Psoas muscle (tissue), 8 donors: ENCODE results near the gene ADCY7. TPM values are rescaled to one million over a fixed set of nuclear protein-coding genes. Genes with fewer than 3 reads are reported as not detected.

Experiments used
- ATAC-seq, 4 donors: fragments of 200-7000 bp; cut with Tn5 transposase; one replicate each; pipeline ENCODE4 v1.9.1; 2020; ENCODE audit warnings: moderate library complexity in 3 of 4, mild to moderate bottlenecking in 2 of 4
- DNase-seq, 2 donors: peaks; one replicate each; pipeline ENCODE4 v3.0.0-alpha.2; 2020
- H3K27ac ChIP-seq: fragments of 200-600 bp; one replicate; pipeline ENCODE4 v1.8.0; 2022
- H3K27me3 ChIP-seq, 3 donors: fragments of 200-600 bp in 1 of 3; one replicate each; pipeline versions ENCODE4 v1.6.1 to v1.8.0; 2013 to 2022; ENCODE audit warnings: low read length in 2 of 3, mild to moderate bottlenecking in 2 of 3, moderate library complexity in 1 of 3; ENCODE audit not compliant: insufficient read depth in 3 of 3
- H3K36me3 ChIP-seq, 2 donors: fragments of 200-600 bp in 1 of 2; one replicate each; pipeline versions ENCODE4 v1.6.1 to v1.8.0; 2013 to 2022; ENCODE audit warnings: low read depth in 1 of 2, mild to moderate bottlenecking in 1 of 2, moderate library complexity in 1 of 2; ENCODE audit not compliant: insufficient read depth in 1 of 2
- H3K4me1 ChIP-seq: fragments of 200-600 bp; one replicate; pipeline ENCODE4 v1.8.0; 2022
- H3K4me3 ChIP-seq: fragments of 200-600 bp; one replicate; pipeline ENCODE4 v1.8.0; 2022; ENCODE audit warnings: mild to moderate bottlenecking
- H3K9me3 ChIP-seq: fragments of 200-600 bp; one replicate; pipeline ENCODE4 v1.8.0; 2022
- WGBS, 3 donors: extraction: QIAGEN DNeasy Blood & Tissue Kit; methylation state at CpG; one replicate each; pipeline versions ENCODE4 v1.1.6 to v1.1.7; 2013; 5-methylcytosine and 5-hydroxymethylcytosine counted together
- intact Hi-C, 2 donors: fragments of 100-400 bp; cut with DNase I; formaldehyde crosslinking; loops; one replicate each; pipeline versions ENCODE4 v1.11.0 to v1.14.2; 2022
- polyA plus RNA-seq, 3 donors: library from polyadenylated mRNA; stranded (reverse); fragments of 200-250 nt; gene quantifications; one replicate each; pipeline ENCODE4 v1.2.3, GENCODE V29; 2013
- total RNA-seq, 4 donors: library from RNA; stranded (reverse); fragmentation: NEBNext Ultra II Directional in 2 of 4; extraction: Animal tissue kit (Norgen Biotek cat#: 25700) in 2 of 4; gene quantifications; one replicate each; pipeline versions ENCODE4 v1.2.1 to v1.2.4, GENCODE V29; 2021 to 2023
- TF ChIP-seq, protein P1 (sequence below): fragments of 200-600 bp; IDR thresholded peaks from one replicate; pipeline ENCODE4 v1.8.0; 2022; ENCODE audit warnings: antibody characterized with exemption
- donor health status: healthy with polysubstance abuse.
- donor health status: DM: no; HTN: no; CAD: no; lungs with moderate emphysema.
- donor health status: Bipolar disorder and iron deficiency.
- donor health status: healthy.
- donor health status: DM: yes; HTN: yes; CAD: no.
- donor health status: DM: no; HTN: no; CAD: no.
- donor health status: DM: no; HTN: no; CAD: no.
- donor health status: DM: yes; HTN: yes; CAD: no.

ADCY7 gene
- total and polyA plus RNA-seq, 7 donors: 0.34 to 5.5 (median 3.1) TPM

GRCh38 chr16:50227665-50228064 lies 38.7 kb upstream of the ADCY7 start:
- peaks cover 4 to 86% of the 10 kb centered on the region in 2 donors for H3K36me3 ChIP-seq
- TF ChIP-seq, protein P1, sequence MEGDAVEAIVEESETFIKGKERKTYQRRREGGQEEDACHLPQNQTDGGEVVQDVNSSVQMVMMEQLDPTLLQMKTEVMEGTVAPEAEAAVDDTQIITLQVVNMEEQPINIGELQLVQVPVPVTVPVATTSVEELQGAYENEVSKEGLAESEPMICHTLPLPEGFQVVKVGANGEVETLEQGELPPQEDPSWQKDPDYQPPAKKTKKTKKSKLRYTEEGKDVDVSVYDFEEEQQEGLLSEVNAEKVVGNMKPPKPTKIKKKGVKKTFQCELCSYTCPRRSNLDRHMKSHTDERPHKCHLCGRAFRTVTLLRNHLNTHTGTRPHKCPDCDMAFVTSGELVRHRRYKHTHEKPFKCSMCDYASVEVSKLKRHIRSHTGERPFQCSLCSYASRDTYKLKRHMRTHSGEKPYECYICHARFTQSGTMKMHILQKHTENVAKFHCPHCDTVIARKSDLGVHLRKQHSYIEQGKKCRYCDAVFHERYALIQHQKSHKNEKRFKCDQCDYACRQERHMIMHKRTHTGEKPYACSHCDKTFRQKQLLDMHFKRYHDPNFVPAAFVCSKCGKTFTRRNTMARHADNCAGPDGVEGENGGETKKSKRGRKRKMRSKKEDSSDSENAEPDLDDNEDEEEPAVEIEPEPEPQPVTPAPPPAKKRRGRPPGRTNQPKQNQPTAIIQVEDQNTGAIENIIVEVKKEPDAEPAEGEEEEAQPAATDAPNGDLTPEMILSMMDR: no peak
- no peak for ATAC-seq

DNA sequence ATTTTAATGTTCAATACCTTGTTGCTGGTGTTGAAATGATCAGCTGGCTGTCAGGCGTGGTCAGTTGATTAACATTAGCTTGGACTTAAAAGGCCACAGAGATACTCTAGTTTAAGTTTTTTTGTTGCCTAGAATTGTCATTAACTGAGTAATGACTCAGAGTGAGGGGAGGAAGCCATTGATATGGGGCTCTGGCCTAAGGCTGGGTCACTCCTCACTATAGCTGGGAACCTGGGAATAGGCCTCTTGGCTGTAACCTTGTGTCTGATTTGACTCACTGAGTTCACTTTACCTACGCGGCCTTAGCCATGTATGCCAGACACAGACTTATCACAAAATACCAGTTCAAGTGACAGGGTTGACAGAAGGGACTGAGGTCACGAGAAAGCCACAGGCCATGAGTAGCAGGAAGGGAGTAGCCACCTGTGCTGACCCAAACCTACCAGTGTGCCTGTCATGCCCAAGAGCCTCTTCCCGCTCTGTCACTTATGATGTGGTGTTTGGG lies 37.9 kb upstream of the ADCY7 start:
- no peaks in the 10 kb centered on the region for H3K27me3 ChIP-seq
- TF ChIP-seq, protein P1: no peak
- no peak for DNase-seq
- 97% methylated on average over 5 of the region's 5 CpGs for WGBS, 3 donors
- H3K9me3 ChIP-seq: no peaks in the 10 kb centered on the region
- no peak for ATAC-seq
- peaks cover 4 to 78% of the 10 kb centered on the region in 2 donors for H3K36me3 ChIP-seq
- H3K4me3 ChIP-seq: no peak overlapping the region
- no peaks in the 10 kb centered on the region for H3K4me1 ChIP-seq
- H3K27ac ChIP-seq: no peak overlapping the region
- intact Hi-C loops: no loop called here

More at GRCh38 chr16:50227665-50228064, 38.7 kb upstream of the ADCY7 start:
- Histone ChIP-seq H3K27me3 (no peaks in the 10 kb centered on the region), H3K9me3 (no peaks in the 10 kb centered on the region), H3K27ac (no peak overlapping the region), H3K4me1 (no peaks in the 10 kb centered on the region), H3K4me3 (no peak overlapping the region)
- no peak for DNase-seq
- intact Hi-C loops: no loop called here
- WGBS, 3 donors: 83 to 84% (median 84%) methylated on average over 8 of the region's 8 CpGs

- Histone ChIP-seq H3K36me3 (peaks cover 4 to 70% of the 10 kb centered on the region in 2 donors), H3K4me1 (no peaks in the 10 kb centered on the region), H3K4me3 (no peak overlapping the region), H3K9me3 (no peaks in the 10 kb centered on the region), H3K27ac (no peak overlapping the region), H3K27me3 (no peaks in the 10 kb centered on the region)
- WGBS, 3 donors: 91 to 92% (median 92%) methylated on average over 10 of the region's 10 CpGs
- TF ChIP-seq, protein P1: no peak
- intact Hi-C loops: no loop called here
- DNase-seq: no peak
- no peak for ATAC-seq
Measured at GRCh38 chr16:50229149-50229726, 37.1 kb upstream of the ADCY7 start.

- Histone ChIP-seq H3K4me3 (no peak overlapping the region), H3K36me3 (peaks cover 0 to 13% of the 10 kb centered on the region in 2 donors), H3K9me3 (no peaks in the 10 kb centered on the region), H3K27me3 (no peaks in the 10 kb centered on the region), H3K27ac (no peak overlapping the region), H3K4me1 (peaks cover 12% of the 10 kb centered on the region)
- WGBS, 3 donors: 73 to 81% (median 79%) methylated on average over 5 of the region's 5 CpGs
- TF ChIP-seq, protein P1: no peak
- ATAC-seq (no peak), DNase-seq (no peak)
- intact Hi-C loops: no loop called here
Measured at GRCh38 chr16:50234771-50235556, 31.4 kb upstream of the ADCY7 start.
